ENCODE data around the gene ITPKC.
A peak's percentile ranks its signal among the peaks of the same experiment; 100 is the strongest.
"Not testable (repeated sequence)": the region's sequence is repeated elsewhere in the genome, so short reads cannot be mapped to it uniquely, and the experiment has no call there.

The ITPKC gene

GRCh38 chr19:40741527-40742390 is 24.8 kb downstream of the ITPKC start:
- no peak for DNase-seq (ENCODE audit: low spot score)

GRCh38 chr19:40742477-40742876 is 25.6 kb downstream of the ITPKC start:
- no peak for DNase-seq (ENCODE audit: low spot score)

GRCh38 chr19:40742886-40743285 is 26.0 kb downstream of the ITPKC start:
- no peak for DNase-seq (ENCODE audit: low spot score)

- DNase-seq (ENCODE audit: low spot score), result no peak
Observed at GRCh38 chr19:40743926-40744325, 27.0 kb downstream of the ITPKC start.

GRCh38 chr19:40744554-40745401 is 27.9 kb downstream of the ITPKC start:
- no peak for DNase-seq (ENCODE audit: low spot score)

- no peak for DNase-seq (ENCODE audit: low spot score)
Observed at GRCh38 chr19:40745402-40745780, 28.5 kb downstream of the ITPKC start.

GRCh38 chr19:40747536-40747935 is 30.6 kb downstream of the ITPKC start:
- DNase-seq (ENCODE audit: low spot score), result no peak

- peak; percentile 100 for DNase-seq (ENCODE audit: low spot score)
Observed at GRCh38 chr19:40750058-40750873, 33.4 kb downstream of the ITPKC start, which contains the start of gene ACTMAP. ACTMAP (minus strand) TSS chr19:40750477; CDS start chr19:40749803, 674 bp downstream.

- peak; percentile 98 for DNase-seq (ENCODE audit: low spot score)
Observed at GRCh38 chr19:40750874-40751537, 34.1 kb downstream of the ITPKC start, which contains the start of gene SNRPA. SNRPA (plus strand) TSS chr19:40751203; CDS start chr19:40751409, 206 bp downstream.

GRCh38 chr19:40752257-40752781 is 35.4 kb downstream of the ITPKC start:
- no peak for DNase-seq (ENCODE audit: low spot score)

GRCh38 chr19:40754611-40755247 is 37.8 kb downstream of the ITPKC start:
- DNase-seq (ENCODE audit: low spot score), result no peak

- no peak for DNase-seq (ENCODE audit: low spot score)
Observed at GRCh38 chr19:40755248-40755624, 38.3 kb downstream of the ITPKC start.

- no peak for DNase-seq (ENCODE audit: low spot score)
Observed at GRCh38 chr19:40755791-40756190, 38.9 kb downstream of the ITPKC start.

- DNase-seq (ENCODE audit: low spot score), result no peak
Observed at GRCh38 chr19:40756502-40757110, 39.7 kb downstream of the ITPKC start.

- DNase-seq (ENCODE audit: low spot score), result no peak
Observed at GRCh38 chr19:40758491-40758890, 41.6 kb downstream of the ITPKC start.

- DNase-seq (ENCODE audit: low spot score), result no peak
Observed at GRCh38 chr19:40759352-40759751, 42.4 kb downstream of the ITPKC start.

GRCh38 chr19:40762754-40763470 is 46.0 kb downstream of the ITPKC start:
- no peak for DNase-seq (ENCODE audit: low spot score)

- no peak for DNase-seq (ENCODE audit: low spot score)
Observed at GRCh38 chr19:40763526-40763925, 46.6 kb downstream of the ITPKC start.

GRCh38 chr19:40763963-40764362 is 47.1 kb downstream of the ITPKC start:
- no peak for DNase-seq (ENCODE audit: low spot score)

GRCh38 chr19:40766385-40766784 is 49.5 kb downstream of the ITPKC start:
- DNase-seq (ENCODE audit: low spot score), result not testable (repeated sequence)

Data from SW480 (cell line).